Testis (tissue), 3 donors: ENCODE results near the gene COL12A1. TPM values are rescaled to one million over a fixed set of nuclear protein-coding genes. Genes with fewer than 3 reads are reported as not detected.

Experiments used
- DNase-seq: peaks from one replicate; pipeline ENCODE4 v3.0.0-alpha.2; 2019
- H3K27ac ChIP-seq, 2 donors: fragments of 200-600 bp; sonication (generic); one replicate each; pipeline ENCODE4 v1.5.1; 2019
- H3K27me3 ChIP-seq: fragments of 200-600 bp; sonication (generic); one replicate; pipeline ENCODE4 v1.5.1; 2019
- H3K36me3 ChIP-seq: fragments of 200-600 bp; sonication (generic); one replicate; pipeline ENCODE4 v1.5.1; 2017; ENCODE audit warnings: low read depth; ENCODE audit errors: missing control alignments
- H3K4me1 ChIP-seq: fragments of 200-600 bp; sonication (generic); one replicate; pipeline ENCODE4 v1.5.1; 2019
- H3K4me3 ChIP-seq, 2 donors: fragments of 200-600 bp; sonication (generic); one replicate each; pipeline ENCODE4 v1.5.1; 2017 to 2019
- H3K9me3 ChIP-seq: fragments of 200-600 bp; sonication (generic); one replicate; pipeline ENCODE4 v1.5.1; 2017
- POLR2A ChIP-seq: fragments of 450-650 bp; IDR thresholded peaks from one replicate; pipeline ENCODE4 v1.6.1; 2017; ENCODE audit warnings: antibody characterized with exemption, mild to moderate bottlenecking, moderate library complexity
- WGBS, 2 donors: methylation state at CpG; one replicate each; pipeline ENCODE4 v1.1.5; 2018; 5-methylcytosine and 5-hydroxymethylcytosine counted together
- intact Hi-C: fragments of 100-400 bp; cut with DNase I; formaldehyde crosslinking; loops from one replicate; pipeline ENCODE4 v1.15.1; 2023; ENCODE audit warnings: low total_unique reads
- polyA plus RNA-seq: library from polyadenylated mRNA; stranded (reverse); fragments of 350-450 nt; fragmentation: Illumina TruSeq; extraction: RNeasy Lipid Tissue Mini Kit (QIAGEN cat#74804); gene quantifications from one replicate; pipeline ENCODE4 v1.2.3, GENCODE V29; 2014; ENCODE audit warnings: low read depth, low replicate concordance; ENCODE audit not compliant: insufficient read depth
- total RNA-seq, 2 donors: library from RNA; depleted of rRNA; stranded (reverse); fragments of >200 nt; gene quantifications; one replicate each; pipeline ENCODE4 v1.2.3, GENCODE V29; 2016
- TF ChIP-seq, protein P1 (sequence below), 3 experiments: fragments of 450-650 bp in 2 of 3; fragments of 200-600 bp in 1 of 3; sonication (generic) in 1 of 3; IDR thresholded peaks; one replicate each; pipeline ENCODE4 v1.5.1; 2016 to 2019; ENCODE audit warnings: antibody characterized with exemption in 3 of 3, mild to moderate bottlenecking in 2 of 3, moderate library complexity in 1 of 3

Gene COL12A1
- total and polyA plus RNA-seq, 3 donors from 2014 or later, result 11.4 to 27.3 (median 13.6) TPM

DNA sequence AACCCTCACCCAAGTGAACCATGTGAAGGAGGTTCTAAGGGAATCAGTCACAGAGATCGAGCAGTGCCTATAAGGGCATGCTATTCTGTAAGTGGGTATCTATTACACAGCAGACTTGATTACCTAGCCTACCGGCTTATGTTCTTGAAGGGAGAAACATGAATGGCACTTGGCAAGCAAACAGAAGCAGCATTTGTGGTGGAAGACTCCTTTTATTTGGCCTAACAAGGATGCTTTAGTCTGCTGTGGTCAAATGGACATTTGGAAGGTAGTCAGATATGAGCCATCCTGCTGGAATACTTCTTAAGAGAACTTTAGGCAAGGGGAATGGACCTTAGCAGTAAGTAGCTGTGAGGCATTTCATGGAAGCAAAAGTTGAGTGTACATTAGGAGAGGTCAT, 126.3 kb downstream of the COL12A1 start:
- WGBS, 2 donors, result 84 to 97% methylated on average over 2 of the region's 2 CpGs
- no peak for DNase-seq
- Histone ChIP-seq H3K4me3 (no peak overlapping the region), H3K4me1 (peaks cover 4% of the 10 kb centered on the region), H3K27ac (no peak overlapping the region), H3K9me3 (no peaks in the 10 kb centered on the region), H3K36me3 (no peaks in the 10 kb centered on the region), H3K27me3 (no peaks in the 10 kb centered on the region)
- intact Hi-C loops, result no loop called here
- TF ChIP-seq, protein P1, sequence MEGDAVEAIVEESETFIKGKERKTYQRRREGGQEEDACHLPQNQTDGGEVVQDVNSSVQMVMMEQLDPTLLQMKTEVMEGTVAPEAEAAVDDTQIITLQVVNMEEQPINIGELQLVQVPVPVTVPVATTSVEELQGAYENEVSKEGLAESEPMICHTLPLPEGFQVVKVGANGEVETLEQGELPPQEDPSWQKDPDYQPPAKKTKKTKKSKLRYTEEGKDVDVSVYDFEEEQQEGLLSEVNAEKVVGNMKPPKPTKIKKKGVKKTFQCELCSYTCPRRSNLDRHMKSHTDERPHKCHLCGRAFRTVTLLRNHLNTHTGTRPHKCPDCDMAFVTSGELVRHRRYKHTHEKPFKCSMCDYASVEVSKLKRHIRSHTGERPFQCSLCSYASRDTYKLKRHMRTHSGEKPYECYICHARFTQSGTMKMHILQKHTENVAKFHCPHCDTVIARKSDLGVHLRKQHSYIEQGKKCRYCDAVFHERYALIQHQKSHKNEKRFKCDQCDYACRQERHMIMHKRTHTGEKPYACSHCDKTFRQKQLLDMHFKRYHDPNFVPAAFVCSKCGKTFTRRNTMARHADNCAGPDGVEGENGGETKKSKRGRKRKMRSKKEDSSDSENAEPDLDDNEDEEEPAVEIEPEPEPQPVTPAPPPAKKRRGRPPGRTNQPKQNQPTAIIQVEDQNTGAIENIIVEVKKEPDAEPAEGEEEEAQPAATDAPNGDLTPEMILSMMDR (IDR thresholded peaks at IDR 0.05), result no peak
- no peak for TF ChIP-seq POLR2A

DNA sequence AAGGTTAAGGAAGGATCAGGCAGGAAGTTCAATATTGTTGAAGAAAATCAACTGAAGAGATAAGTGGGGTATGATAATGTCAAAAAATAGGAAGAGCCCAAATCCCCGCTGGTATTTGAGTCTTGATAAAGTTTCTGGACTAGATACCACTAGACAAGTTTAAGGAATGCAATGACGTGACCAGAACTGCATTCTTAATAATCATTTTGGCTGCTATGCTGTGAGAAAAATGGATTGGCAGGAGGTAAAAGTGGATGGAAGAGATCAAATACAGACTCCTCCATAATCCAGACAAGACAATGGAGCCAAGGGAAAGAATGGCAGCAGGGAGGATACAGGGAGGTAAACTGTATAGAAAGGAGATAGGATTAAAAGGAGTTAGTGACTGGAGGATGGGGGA, 128.2 kb downstream of the COL12A1 start:
- Histone ChIP-seq H3K27ac (no peak overlapping the region), H3K9me3 (no peaks in the 10 kb centered on the region), H3K4me3 (no peak overlapping the region), H3K27me3 (no peaks in the 10 kb centered on the region), H3K4me1 (no peaks in the 10 kb centered on the region), H3K36me3 (no peaks in the 10 kb centered on the region)
- TF ChIP-seq, protein P1 (IDR thresholded peaks at IDR 0.05), result no peak
- no peak for TF ChIP-seq POLR2A
- intact Hi-C loops, result no loop called here
- WGBS, 2 donors, result 66 to 73% methylated on average over 2 of the region's 2 CpGs
- no peak for DNase-seq

DNA sequence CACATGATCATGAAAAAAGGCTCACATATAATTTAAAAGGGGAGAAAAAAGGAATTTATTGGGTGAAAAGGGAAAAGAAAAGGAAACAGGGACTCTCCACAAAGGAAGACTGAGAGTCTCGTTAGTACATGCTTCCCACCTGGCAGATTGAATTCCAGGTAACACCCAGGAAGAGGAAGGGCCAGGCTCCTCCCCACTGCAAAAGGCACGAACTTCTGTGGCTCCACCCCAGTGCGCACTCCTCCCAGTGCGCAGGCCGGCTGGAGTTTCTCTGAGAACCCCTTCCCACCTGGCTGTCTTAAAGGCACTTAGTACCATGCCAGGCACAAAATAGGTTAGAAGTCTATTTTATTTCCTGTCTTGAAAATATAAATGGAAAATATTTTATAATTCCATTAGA, 129.8 kb downstream of the COL12A1 start:
- no peaks in the 10 kb centered on the region for H3K27me3 ChIP-seq
- no peak overlapping the region for H3K27ac ChIP-seq
- intact Hi-C loops, result no loop called here
- H3K4me1 ChIP-seq, result no peaks in the 10 kb centered on the region
- TF ChIP-seq POLR2A, result no peak
- TF ChIP-seq, protein P1 (IDR thresholded peaks at IDR 0.05), result no peak
- no peak overlapping the region for H3K4me3 ChIP-seq
- WGBS, 2 donors, result 87 to 91% methylated on average over 5 of the region's 5 CpGs
- no peaks in the 10 kb centered on the region for H3K36me3 ChIP-seq
- no peak for DNase-seq
- no peaks in the 10 kb centered on the region for H3K9me3 ChIP-seq

DNA sequence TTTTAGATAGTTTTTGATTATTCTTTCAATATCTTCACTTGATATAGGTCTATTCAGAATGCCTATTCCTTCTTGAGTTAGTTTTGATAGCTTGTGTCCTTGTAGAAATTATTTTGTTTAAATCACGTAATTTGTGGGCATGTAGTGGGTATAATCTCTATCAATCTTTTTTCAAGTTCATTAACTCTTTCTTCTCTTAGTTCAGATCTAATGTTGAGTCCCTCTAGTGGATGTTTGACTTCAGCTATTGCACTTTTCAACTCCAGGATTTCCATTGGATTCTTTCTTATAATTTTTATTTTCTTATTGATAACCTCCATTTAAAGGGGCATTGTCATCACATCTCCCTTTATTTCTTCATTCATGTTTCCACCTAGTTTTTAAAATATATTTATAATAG, 135.6 kb downstream of the COL12A1 start:
- Histone ChIP-seq H3K27ac (no peak overlapping the region), H3K4me3 (no peak overlapping the region), H3K27me3 (no peaks in the 10 kb centered on the region), H3K36me3 (no peaks in the 10 kb centered on the region), H3K4me1 (no peaks in the 10 kb centered on the region), H3K9me3 (no peaks in the 10 kb centered on the region)
- intact Hi-C loops, result no loop called here
- 84 to 97% methylated on average over 1 of the region's 1 CpG for WGBS, 2 donors
- no peak for DNase-seq
- TF ChIP-seq, protein P1 (IDR thresholded peaks at IDR 0.05), result no peak
- TF ChIP-seq POLR2A, result no peak

DNA sequence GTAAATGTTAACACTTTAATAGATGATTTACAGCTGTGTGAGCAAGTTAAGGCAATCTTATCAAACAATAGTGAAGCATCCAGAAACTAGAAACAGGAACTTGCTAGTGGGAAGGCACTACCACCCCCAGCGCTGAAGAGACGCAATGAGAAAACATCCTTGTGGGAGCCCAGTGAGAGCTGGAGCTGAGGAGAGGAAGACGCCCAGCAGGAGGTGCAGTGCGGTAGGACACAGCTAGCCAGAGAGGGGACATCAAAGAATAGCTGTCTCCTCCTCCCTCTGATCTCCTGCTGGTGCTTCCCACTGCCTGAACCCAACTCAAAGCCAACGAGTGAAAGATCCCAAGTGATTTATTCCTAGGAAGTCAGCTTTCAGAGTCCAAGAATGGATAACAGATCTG, 140.3 kb downstream of the COL12A1 start:
- no peaks in the 10 kb centered on the region for H3K27me3 ChIP-seq
- WGBS, 2 donors, result 49 to 56% methylated on average over 5 of the region's 5 CpGs
- intact Hi-C loops, result no loop called here

More for the DNA sequence above, 140.3 kb downstream of the COL12A1 start:
- Histone ChIP-seq H3K36me3 (no peaks in the 10 kb centered on the region), H3K9me3 (no peaks in the 10 kb centered on the region), H3K4me1 (no peaks in the 10 kb centered on the region), H3K27ac (no peak overlapping the region), H3K4me3 (no peak overlapping the region)
- no peak for TF ChIP-seq POLR2A
- TF ChIP-seq, protein P1 (IDR thresholded peaks at IDR 0.05), result no peak
- DNase-seq, result no peak
